Tibial nerve (tissue), 4 donors: ENCODE measurements around the gene DESI1.
"Not testable (repeated sequence)": the region's sequence is repeated elsewhere in the genome, so short reads cannot be mapped to it uniquely, and the experiment has no call there.

ENCODE experiments used
- CTCF ChIP-seq, 5 experiments: fragments of 200-600 bp in 3 of 5; fragments of 450-650 bp in 2 of 5; sonication (generic) in 3 of 5; IDR thresholded peaks; one replicate each; pipeline ENCODE4 v1.5.1; 2016 to 2019; ENCODE audit warnings: antibody characterized with exemption in 5 of 5, mild to moderate bottlenecking in 3 of 5, moderate library complexity in 2 of 5
- EP300 ChIP-seq, 2 donors: sonication (generic); formaldehyde crosslinking; IDR thresholded peaks; one replicate each; pipeline ENCODE4 v1.6.1; 2017; ENCODE audit warnings: antibody characterized with exemption in 2 of 2, mild to moderate bottlenecking in 1 of 2
- POLR2A ChIP-seq, 2 donors: fragments of 450-650 bp; IDR thresholded peaks; one replicate each; pipeline ENCODE4 v1.6.1; 2017; ENCODE audit warnings: antibody characterized with exemption in 2 of 2, mild to moderate bottlenecking in 2 of 2, moderate library complexity in 2 of 2

GRCh38 chr22:41558241-41558630 lies 62.6 kb downstream of the DESI1 start:
- TF ChIP-seq CTCF, EP300, POLR2A (IDR thresholded peaks at IDR 0.05): not testable (repeated sequence)
